Superior temporal gyrus (tissue), 1 donor: ENCODE measurements around the gene CHD9.
"Not testable (repeated sequence)": the region's sequence is repeated elsewhere in the genome, so short reads cannot be mapped to it uniquely, and the experiment has no call there.

Experiments used
- DNase-seq: peaks from one replicate; pipeline ENCODE4 v3.0.0-alpha.2; 2016; ENCODE audit errors: extremely low spot score

The CHD9 gene

DNA sequence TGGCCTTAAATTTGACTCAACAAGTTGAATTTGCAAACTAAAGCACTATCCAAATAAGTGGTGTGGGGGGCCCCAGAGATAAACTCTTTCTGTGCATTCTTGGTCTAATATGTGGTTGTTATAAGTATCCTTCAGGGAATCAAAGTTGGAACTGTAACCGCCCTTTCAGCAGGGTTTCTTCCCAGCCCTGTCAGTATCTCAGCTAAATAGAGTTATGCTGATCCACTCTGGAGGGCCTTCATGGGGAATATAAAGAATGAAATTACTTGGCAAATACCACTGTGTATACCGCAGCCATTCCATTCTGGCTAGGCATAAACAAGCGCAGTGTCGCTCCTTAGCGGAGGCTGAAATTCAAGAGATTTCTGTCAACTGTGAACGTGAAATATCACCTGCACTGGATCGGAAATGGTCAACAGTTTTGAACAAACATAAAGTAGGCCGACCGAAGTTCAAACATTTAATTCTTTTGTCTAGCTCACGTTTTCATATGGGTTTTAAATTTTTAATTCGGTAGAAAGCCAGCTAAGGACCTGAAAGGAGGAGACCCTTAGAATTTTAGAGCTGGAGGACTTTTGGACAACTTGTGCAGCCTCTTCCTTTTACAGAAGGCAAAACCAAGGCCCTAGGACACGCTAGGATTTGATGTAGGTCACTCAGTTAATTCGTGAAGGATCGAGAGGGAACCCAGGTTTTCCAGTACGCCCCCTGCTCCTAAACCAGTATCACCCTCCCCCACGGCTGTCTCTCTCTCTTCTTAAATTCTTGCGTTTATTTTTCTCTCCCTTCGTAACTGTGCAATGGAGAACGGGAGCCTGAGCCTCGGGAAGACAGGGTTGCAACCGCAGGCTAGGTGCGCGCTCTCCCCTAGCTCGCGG is 74.7 kb downstream of the CHD9 start:
- DNase-seq: peak; percentile 44

DNA sequence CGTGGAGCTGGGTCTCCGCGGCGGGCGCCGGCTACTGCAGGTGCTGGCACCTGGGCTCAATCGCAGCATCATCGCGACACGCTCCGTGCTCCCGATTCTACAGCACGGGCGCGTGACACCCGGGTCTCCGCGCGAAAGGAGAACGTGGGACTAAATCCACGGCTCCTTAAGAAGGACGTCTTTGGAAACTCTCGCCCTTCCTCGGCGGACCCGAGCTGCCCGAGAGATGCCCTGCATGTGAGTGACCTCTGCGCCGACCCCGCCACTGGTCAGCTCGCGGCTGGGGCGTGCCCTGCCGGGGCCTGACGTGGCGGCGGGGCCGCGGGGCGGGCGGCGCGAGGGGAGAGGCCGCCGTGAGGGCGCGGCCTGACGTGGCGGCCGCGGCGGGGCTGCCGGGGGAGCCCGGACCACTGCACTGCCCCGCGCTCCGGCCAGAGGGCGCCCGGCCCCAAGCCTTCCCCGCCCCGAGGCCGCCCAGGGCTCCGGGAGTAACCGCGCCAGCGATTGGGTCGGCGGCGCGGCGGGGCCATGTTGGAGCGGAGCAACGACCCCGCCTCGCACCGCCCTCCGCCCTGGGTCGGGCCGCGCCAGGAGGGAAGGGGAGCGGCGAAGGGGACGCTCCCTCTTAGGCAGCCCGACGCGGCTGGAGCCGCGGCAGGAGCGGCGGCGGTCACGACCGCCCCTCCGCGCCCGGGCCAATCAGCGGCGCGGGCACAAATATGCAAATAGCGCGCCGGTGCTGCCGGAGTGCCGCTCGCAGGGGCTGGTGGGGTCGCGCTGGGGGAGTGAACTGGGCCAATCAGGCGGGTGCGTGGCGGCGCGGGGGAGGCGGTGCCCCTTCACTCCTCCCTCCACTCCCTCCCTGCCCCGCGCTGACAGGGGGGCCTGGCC is 75.6 kb downstream of the CHD9 start:
- peak; percentile 88 for DNase-seq

DNA sequence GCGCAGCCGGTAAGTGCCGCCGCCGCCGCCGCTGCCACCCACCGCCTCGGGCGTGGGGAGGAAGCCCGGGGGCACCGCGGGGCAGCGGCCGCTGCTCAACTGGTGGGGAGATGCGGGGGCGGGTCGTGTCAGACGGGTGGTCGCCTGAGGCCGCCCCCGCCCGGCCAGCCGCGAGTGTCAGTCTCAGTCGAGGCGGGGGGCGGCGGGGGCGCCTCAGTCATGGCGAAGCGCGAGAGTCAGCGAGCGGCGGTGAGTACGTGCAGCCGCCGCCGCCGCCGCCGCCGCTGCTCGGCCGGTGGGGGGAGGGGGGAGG is 76.2 kb downstream of the CHD9 start:
- no peak for DNase-seq

DNA sequence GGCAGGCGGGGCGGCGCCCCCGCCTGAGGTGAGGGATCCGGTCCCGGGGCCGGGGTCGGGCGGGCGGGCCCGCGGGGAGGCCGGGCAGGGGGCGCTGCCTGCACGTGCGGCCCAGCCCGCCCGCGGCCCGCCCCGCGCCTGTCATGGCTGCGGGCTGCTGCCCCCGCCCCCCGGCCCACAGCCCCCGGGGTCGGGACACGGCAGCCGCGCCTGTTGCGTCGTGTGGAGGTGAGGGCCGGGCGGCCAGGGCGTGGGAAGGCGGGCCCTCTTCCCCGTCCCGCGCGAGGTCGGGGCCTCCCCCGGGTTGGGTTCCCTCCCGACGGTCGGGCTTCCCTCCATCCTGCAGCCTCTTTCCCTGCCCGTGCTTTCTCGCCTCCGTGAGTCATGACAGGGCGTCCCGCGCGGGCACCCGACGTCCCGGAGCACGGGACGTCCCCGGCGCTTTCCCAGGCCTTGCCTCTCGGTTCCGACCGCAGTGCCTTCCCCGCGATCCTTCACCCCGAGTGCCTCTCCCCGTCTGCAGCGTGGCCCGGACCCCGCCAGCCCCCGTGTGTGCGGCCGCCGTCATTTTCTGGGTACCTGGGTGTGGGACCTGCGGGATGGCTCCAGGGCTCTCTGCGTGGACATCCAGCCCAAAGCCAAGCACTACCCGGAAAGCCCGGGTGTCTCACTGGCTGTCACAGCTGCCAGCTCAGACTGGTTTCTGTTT is 76.7 kb downstream of the CHD9 start:
- DNase-seq: peak; percentile 12

DNA sequence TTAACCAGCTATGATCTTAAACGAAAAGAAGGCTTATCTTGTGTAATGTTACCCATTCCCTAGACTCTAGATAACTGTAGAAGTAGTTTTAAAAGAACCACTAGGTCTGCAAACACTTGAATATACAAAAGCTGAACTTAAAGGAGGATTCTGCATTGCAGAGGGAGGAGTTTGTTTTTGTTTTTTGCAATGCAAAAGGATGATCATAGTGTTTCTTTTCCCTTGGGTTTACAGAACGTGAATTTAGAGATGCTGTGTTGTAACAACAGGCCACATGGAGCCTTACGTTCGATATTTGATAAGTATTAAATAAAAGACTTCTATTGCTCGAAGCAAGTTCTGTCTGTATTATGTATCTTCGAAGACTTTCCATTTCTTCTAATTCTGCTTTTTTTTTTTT is 77.6 kb downstream of the CHD9 start:
- no peak for DNase-seq

DNA sequence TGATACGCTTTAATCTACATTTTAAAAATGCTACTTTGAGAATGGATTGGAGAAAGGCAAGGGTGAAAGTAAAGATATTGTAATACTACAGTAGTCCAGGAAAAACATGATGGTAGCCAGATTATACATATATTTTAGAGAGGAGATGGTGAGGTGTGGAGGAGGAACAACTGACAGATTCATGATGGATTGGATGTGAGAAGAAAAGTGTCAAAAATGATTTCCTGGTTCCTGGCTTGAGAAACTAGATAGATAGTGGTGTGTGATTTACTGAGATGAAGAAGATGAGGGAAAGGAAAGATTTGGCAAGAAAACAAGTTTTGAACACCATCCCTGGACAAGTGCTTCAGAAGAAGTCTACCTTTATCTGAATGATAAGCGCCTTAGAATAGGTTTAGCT is 80.5 kb downstream of the CHD9 start:
- no peak for DNase-seq

DNA sequence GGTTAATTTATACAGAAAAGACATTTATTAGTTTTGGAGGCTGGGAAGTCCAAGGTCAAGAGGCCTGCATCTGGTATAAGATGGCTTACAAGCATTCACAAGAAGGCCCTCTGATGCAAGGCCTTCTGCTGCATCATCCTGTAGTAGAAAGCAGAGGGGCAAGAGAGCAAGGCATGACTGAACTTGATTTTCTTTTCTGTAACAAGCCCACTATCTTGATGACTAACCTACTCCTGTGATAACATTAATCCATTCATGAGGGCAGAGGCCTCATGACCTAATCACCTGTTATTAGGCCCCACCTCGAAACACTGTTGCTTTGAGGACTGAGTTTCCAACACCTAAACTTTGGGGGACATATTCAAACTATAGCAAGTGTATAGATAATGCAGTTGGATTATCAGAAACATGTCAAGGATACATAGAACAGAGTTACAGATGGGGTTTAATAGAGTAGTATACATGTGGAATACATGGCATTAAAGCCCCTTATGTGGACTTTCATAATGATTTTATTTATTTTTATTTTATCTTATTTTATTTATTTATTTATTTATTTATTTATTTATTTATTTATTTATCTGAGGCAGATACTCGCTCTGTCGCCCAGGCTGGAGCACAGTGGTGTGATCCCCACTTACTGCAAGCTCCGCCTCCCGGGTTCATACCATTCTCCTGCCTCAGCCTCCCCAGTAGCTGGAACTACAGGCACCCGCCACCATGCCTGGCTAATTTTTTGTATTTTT is 88.2 kb downstream of the CHD9 start:
- DNase-seq: no peak

DNA sequence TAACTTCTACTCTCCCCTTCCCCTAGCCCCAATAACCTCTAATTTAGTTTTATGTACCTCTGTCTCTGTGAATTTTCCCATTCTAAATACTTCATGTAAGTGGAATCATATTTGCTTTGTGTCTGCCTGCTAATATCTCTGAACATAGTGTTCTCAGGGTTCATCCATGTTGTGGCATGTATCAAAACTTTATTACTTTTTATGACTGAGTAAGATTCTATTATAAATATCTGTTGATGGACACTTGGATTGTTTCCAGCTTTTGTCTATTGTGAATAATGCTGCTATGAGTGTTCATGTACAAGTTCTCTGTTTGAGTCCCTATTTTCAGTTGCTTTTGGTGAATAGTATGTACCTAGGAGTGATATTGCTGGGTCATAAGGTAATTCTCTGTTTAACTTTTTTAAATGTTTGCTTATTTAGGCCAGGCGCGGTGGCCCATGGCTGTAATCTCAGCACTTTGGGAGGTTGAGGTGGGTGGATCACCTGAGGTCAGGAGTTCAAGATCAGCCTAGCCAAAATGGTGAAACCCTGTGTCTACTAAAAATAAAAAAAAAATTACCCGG is 92.8 kb downstream of the CHD9 start:
- DNase-seq: no peak

DNA sequence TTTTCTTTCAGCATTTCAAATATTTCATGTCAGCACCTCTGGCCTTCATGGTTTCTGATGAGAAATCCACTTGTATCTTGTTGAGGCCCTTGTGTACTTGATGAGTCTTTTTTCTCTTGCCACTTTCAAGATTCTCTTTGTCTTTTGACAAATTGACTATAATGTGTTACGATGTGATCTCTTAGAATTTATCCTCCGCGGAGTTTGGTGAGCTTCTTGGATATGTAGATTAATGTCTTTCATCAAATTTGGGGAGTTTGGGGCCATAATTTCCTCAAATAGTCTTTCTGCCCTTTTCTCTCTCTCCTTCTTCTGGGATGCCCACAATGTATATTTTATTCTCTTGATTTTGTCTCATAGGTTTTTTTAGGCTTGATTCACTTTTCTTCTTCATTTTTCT is 96.0 kb downstream of the CHD9 start:
- DNase-seq: no peak

DNA sequence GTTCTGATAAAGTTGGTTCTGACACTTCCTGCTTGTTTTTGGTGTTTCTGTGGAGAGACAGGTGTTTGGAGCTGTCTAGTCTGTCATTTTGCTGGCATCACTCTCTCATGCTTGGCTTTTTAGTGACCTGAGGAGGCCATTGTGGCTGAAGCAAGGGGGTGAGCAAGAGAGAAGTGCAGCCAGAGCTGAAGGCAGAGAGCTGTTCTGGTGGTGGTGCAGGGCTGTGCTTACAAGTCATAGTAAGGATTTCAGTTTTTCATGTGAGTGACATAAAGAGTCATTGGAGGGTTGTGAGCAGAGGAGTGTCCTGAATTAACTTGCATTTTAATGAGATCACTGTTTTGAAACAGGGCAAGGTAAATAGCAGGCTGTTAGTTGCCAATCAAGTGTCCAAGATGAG is 97.5 kb downstream of the CHD9 start:
- no peak for DNase-seq

DNA sequence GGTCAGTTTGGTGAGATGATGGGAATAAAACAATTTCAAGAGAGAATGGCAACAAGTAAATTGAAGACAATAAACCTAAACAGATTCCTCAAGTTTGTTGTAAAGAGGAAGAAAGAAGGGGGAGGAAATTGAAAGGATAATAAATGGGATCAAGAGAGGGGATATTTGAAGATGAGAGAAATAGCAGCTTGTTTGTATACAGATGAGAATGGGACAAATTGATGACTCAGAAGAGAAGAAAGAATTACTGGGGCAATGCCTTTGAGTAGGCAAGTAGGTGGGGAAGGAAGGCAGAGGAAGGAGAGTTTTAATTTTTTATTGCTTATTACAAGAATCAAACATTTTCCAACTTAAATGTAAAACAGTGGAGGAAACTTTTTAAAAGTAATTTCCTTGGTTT is 98.3 kb downstream of the CHD9 start:
- no peak for DNase-seq

DNA sequence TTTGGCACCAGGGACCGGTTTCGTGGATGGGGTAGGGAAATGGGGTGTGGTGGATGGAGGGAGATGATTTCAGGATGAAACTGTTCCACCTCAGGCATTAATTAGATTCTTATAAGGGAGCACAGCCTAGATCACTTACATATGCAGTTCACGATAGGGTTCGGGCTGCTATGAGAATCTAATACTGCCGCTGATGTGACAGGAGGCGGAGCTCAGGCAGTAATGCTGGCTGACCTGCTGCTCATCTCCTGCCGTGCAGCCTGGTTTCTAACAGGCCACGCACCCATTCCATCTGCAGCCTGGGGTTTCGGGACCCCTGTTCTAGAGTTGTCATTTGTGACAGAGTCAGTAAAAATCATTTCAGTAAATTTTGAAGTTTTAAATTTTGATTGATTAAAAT is 99.7 kb downstream of the CHD9 start:
- DNase-seq: no peak

DNA sequence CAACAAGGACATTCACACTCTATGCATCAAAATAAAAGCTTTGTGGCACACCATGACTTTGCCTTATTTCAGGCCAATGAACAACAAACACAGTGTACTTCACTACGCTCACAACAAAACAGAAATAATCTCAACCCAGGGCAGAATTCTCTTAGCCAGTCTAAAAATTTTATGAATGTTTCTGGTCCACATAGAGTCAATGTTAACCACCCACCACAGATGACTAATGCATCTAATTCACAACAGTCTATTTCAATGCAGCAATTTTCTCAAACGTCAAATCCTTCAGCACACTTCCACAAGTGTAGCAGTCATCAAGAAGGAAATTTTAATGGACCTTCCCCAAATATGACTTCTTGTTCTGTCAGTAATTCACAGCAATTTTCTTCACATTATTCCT is 101.7 kb downstream of the CHD9 start:
- DNase-seq: no peak

DNA sequence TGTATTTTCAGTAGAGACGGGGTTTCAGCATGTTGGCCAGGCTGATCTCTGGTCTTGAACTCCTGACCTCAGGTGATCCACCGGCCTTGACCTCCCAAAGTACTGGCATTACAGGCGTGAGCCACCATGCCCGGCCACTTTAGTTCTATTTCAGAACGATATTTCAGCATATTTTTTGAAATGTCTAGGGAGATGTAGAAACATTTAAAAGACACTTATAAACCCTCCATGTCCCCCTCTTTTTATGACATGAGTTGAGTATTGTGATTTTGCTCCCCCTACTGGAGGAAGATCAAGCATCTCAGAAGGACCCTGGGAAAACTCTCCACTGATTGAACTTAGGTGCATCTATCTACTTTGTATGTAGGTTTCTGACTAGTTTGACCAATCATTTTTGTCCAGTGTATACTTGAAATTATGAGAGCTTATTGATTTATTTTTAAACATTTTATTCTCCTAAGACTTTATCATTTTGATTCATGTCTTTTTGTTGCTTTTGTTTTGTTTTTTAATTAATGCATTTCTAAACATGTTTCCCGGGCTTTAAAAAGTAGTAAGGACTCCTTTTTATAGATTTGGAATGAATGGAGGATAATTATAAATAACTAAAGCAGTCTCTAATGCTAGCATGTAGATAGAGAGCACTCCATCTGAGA is 105.1 kb downstream of the CHD9 start:
- DNase-seq: peak; percentile 82

DNA sequence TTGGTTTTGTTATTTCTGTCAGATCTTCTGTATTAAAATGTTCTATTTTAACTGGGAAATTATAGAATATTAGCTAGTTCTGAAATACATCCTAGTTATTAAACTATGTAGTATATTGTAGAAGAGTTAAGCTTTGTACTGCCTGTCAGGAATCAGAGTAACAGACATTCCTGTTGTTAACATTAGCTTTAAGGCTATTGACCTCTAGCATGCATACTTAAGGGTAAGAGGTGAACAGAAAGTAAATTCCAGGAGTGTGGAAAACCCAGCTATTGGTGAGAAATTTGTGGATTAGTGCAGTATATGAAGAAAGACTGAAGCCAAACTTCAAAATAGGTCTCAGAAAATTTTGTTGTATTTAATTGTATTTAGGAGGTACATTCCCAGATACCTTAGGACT is 111.3 kb downstream of the CHD9 start:
- no peak for DNase-seq

DNA sequence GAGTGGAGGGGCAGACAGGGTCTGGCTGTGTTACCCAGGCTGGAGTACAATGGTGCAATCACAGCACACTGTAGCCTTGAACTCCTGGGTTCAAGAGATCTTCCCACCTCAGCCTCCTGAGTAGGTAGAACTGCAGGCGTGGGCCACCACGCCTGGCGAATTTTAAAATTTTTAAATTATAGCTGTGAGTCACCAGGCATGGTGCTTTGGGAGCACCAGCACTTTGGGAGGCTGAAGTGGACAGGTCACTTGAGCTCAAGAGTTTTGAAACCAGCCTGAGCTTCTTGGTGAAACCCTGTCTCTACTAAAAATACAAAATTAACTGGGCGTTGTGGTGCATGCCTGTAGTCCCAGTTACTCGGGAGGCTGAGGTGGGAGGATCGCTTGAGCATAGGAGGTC is 114.0 kb downstream of the CHD9 start:
- no peak for DNase-seq

DNA sequence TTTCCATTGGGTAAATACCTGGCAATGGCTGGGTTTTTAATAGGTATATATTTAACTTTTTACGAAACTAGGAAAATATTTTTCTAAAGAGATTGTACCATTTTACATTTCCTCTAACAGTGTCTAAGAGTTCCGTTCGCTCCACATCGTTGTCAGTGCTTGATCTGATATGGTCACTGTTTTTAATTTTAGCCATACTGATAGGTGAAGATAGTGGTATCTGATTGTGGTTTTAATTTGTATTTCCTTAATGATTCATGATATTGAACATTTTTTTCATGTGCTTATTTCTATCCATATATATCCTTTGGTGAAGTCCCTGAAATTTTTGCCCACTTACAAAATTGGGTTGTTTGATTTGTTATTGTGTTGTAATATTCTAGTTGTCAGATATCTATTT is 117.7 kb downstream of the CHD9 start:
- DNase-seq: no peak

DNA sequence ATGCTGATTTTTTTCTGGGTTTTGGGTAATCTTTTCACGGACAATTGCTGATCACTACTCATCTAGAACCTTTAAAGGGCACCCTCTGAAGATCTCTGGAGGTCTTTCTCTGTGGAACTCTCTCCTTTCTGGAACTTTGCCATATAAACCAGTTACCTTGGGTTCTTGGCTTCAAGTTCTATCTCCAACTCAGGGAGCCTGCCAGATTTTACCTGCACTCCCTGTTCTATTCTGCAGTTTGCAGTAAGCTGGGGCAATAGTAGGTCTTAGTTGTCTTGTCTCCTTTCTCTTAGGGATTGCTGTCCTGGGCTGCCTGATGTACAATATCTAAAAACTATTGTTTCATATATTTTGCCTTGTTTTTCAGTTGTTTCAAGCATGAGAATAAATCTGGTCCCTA is 120.3 kb downstream of the CHD9 start:
- DNase-seq: no peak

DNA sequence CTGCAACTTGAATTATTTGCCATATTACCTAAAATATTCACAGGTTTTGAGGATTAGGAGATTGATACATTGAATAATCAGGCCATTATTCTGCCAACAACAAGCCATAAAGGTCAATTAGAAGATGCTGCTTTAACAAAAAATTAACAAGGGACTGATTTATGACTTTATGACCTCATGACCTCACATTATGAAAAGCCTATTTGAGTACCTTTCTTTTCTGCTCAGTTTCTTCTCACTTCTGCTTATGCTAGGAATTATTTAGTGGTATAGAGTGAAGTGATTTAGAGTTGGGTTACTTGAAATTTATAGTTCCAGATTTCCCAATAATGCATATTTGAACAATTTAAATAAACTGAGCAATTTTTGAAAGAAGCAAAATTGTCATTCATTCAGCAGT is 121.6 kb downstream of the CHD9 start:
- no peak for DNase-seq

DNA sequence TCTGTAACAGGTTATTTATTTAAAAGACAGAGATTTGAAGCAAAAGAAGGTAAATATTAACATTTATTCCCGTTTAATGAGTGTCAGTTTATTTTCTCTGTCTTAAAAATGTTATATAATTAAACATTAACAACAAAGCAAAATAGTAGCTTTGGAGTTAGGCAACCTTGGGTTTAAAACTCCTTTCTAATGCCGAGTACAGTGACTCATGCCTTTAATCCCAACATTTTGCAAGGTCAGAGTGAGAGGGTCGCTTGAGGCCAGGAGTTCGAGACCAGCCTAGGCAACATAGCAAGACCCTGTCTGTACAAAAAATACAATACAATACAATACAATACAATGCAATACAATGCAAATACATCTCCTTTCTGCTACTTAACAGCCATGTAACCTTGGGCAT is 128.7 kb downstream of the CHD9 start:
- DNase-seq: no peak

DNA sequence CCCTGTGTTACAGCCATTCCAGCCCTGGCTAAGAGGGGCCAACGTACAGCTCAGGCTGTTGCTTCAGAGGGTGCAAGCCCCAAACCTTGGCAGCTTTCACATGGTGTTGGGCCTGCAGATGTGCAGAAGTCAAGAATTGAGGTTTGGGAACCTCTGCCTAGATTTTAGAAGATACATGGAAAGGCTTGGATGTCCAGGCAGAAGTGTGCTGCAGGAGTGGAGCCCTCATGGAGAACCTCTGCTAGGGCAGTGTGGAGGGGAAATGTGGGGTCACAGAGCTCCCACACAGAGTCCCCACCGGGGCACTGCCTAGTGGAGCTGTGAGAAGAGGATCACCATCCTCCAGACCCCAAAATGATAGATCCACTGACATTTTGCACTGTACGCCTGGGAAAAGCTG is 130.9 kb downstream of the CHD9 start:
- not testable (repeated sequence) for DNase-seq
